SU-DHL-6 (cell line): ENCODE results near the gene SKA2.

ENCODE experiments used
- EZH2phosphoT487 ChIP-seq: fragments of 200-600 bp; sonication (generic), shearing (Covaris generic); conservative IDR thresholded peaks from 2 replicates; pipeline ENCODE4 v1.6.1; 2018; ENCODE audit warnings: mild to moderate bottlenecking, antibody characterized with exemption, low read length, moderate library complexity, mixed read lengths
- TF ChIP-seq, protein P1 (sequence below): fragments of 200-600 bp; sonication (generic); IDR thresholded peaks from one replicate; pipeline ENCODE4 v1.5.1; 2017; ENCODE audit warnings: antibody characterized with exemption, mild to moderate bottlenecking, low read length, moderate library complexity; ENCODE audit not compliant: insufficient read depth, poor library complexity, severe bottlenecking

DNA sequence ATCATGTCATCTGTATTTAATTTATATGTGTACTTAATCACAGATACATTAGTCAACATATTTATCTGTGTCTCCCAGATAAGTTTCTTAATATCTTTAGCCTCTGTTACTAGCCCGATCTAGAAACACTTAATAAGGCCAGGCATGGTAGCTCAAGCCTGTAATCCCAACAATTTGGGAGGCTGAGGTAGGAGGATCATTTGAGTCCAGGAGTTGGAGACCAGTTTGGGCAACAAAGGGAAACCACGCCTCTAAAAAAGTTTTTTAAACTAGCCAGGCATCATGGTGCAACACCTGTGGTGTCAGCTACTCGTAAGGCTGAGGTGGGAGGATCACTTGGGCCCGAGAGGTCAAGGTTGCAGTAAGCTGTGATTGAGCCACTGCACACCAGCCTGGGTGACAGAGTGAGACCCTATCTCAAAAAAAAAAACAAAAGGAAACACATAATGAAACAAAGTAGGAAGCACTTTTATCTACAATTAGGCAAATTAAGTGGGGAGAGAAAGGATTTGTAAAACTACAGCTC is 9.4 kb downstream of the SKA2 start:
- TF ChIP-seq, protein P1, sequence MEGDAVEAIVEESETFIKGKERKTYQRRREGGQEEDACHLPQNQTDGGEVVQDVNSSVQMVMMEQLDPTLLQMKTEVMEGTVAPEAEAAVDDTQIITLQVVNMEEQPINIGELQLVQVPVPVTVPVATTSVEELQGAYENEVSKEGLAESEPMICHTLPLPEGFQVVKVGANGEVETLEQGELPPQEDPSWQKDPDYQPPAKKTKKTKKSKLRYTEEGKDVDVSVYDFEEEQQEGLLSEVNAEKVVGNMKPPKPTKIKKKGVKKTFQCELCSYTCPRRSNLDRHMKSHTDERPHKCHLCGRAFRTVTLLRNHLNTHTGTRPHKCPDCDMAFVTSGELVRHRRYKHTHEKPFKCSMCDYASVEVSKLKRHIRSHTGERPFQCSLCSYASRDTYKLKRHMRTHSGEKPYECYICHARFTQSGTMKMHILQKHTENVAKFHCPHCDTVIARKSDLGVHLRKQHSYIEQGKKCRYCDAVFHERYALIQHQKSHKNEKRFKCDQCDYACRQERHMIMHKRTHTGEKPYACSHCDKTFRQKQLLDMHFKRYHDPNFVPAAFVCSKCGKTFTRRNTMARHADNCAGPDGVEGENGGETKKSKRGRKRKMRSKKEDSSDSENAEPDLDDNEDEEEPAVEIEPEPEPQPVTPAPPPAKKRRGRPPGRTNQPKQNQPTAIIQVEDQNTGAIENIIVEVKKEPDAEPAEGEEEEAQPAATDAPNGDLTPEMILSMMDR: no peak
- TF ChIP-seq EZH2phosphoT487: no peak
